HepG2 (cell line): Measurements from ENCODE around the gene MRPL27. TPM values are rescaled to one million over a fixed set of nuclear protein-coding genes. Genes with fewer than 3 reads are reported as not detected.

Source experiments
- ATAC-seq: fragments of 200-7000 bp; cut with Tn5 transposase; 3 replicates; pipeline ENCODE4 v1.9.1; 2020; ENCODE audit warnings: mild to moderate bottlenecking, moderate library complexity
- BruUV-seq: library from RNA; stranded (reverse); fragments of 400-500 nt; replicated peaks from 2 replicates; lab custom pipeline; 2021; lab: Mats Ljungman, UMichigan
- CTCF ChIA-PET: fragments of 300-600 bp; formaldehyde crosslinking; extraction: SDS; loops from one replicate; lab custom pipeline; 2021; ENCODE audit warnings: low total read pairs, inconsistent platforms, low intra/inter-chr PET ratio; lab: Yijun Ruan, JAX
- POLR2A ChIA-PET: fragments of 350-600 bp; sonication (Branson Sonifier 250); formaldehyde crosslinking; loops from one replicate; lab custom pipeline; 2020; ENCODE audit warnings: antibody characterized with exemption, inconsistent platforms; lab: Yijun Ruan, JAX
- DNase-seq: peaks from one replicate; pipeline ENCODE4 v3.0.0-alpha.2; 2015; ENCODE audit warnings: low spot score
- FAIRE-seq: peaks from 3 replicates; lab custom pipeline; 2011; peaks lifted over from hg19 to GRCh38; lab: Jason Lieb, UNC
- H2AFZ ChIP-seq: one replicate; pipeline ENCODE4 v1.6.1; 2011; ENCODE audit warnings: low read length, inconsistent platforms
- H3K27ac ChIP-seq: fragments of 300-600 bp; 3 replicates; pipeline ENCODE4 v1.8.0; 2011; ENCODE audit warnings: mixed run types, mild to moderate bottlenecking, mixed read lengths, low read length, inconsistent platforms; ENCODE audit not compliant: insufficient read depth; ENCODE audit errors: extremely low read length
- H3K27me3 ChIP-seq, 2 experiments: fragments of 200-600 bp in 1 of 2; 2 replicates in 1 of 2; 3 replicates in 1 of 2; pipeline versions ENCODE4 v1.6.0 to v1.8.0; 2011; ENCODE audit warnings: low read length in 2 of 2, mild to moderate bottlenecking in 2 of 2, moderate library complexity in 2 of 2, inconsistent platforms in 1 of 2; ENCODE audit not compliant: insufficient read depth in 2 of 2, control insufficient read depth in 1 of 2
- H3K36me3 ChIP-seq, 2 experiments: fragments of 200-600 bp in 1 of 2; replicated peaks in 1 of 2; 2 replicates in 1 of 2; 3 replicates in 1 of 2; pipeline versions ENCODE4 v1.5.1 to v1.8.0; 2011; ENCODE audit warnings: low read length in 2 of 2, inconsistent platforms in 1 of 2; ENCODE audit not compliant: insufficient read depth in 2 of 2, control insufficient read depth in 1 of 2
- H3K4me1 ChIP-seq: 2 replicates; pipeline ENCODE4 v1.5.1; 2012; ENCODE audit warnings: low read length, inconsistent platforms; ENCODE audit not compliant: insufficient read depth
- H3K4me2 ChIP-seq: 2 replicates; pipeline ENCODE4 v1.6.0; 2011; ENCODE audit warnings: low read depth, low read length, inconsistent platforms
- H3K4me3 ChIP-seq, 3 experiments: fragments of 200-600 bp in 1 of 3; sonication (generic), shearing (Covaris generic) in 1 of 3; replicated peaks in 1 of 3; 2 replicates each; pipeline ENCODE4 v1.5.1; 2011 to 2016; ENCODE audit warnings: low read length in 3 of 3, inconsistent platforms in 2 of 3, low read depth in 2 of 3, mild to moderate bottlenecking in 2 of 3, control low read depth in 1 of 3, mixed read lengths in 1 of 3; ENCODE audit not compliant: insufficient read depth in 1 of 3
- H3K79me2 ChIP-seq: one replicate; pipeline ENCODE4 v1.6.1; 2011; ENCODE audit warnings: low read length, inconsistent platforms; ENCODE audit not compliant: insufficient read depth
- H3K9ac ChIP-seq: 2 replicates; pipeline ENCODE4 v1.6.0; 2011; ENCODE audit warnings: mild to moderate bottlenecking, low read depth, low read length, inconsistent platforms; ENCODE audit not compliant: insufficient read depth
- H3K9me3 ChIP-seq: 2 replicates; pipeline ENCODE4 v1.5.1; 2012; ENCODE audit warnings: mild to moderate bottlenecking, low read length
- H4K20me1 ChIP-seq: 2 replicates; pipeline ENCODE4 v1.6.0; 2011; ENCODE audit warnings: inconsistent platforms, mild to moderate bottlenecking, low read length, moderate library complexity; ENCODE audit not compliant: insufficient read depth
- ARNT ChIP-seq: fragments of 450-650 bp; IDR thresholded peaks from 2 replicates; pipeline ENCODE4 v1.6.1; 2017
- ASH2L ChIP-seq: fragments of 300-600, 200-600 bp; sonication (generic); IDR thresholded peaks from 2 replicates; pipeline ENCODE4 v1.7.0; 2017; ENCODE audit warnings: low read depth, mild to moderate bottlenecking, moderate library complexity, mixed read lengths, low read length; ENCODE audit not compliant: insufficient read length
- CREB1 ChIP-seq, 2 experiments: fragments of 450-650 bp in 1 of 2; IDR thresholded peaks; 2 replicates each; pipeline ENCODE4 v1.6.1; 2016 to 2017; ENCODE audit warnings: control low read depth in 1 of 2, mild to moderate bottlenecking in 1 of 2, missing compliant biosample characterization in 1 of 2, missing genetic modification characterization in 1 of 2
- DNMT3B ChIP-seq: conservative IDR thresholded peaks from 2 replicates; pipeline ENCODE4 v1.6.1; 2016; ENCODE audit warnings: missing biosample characterization, control low read depth
- EED ChIP-seq: sonication (generic); formaldehyde crosslinking; IDR thresholded peaks from 2 replicates; pipeline ENCODE4 v1.5.0; 2020; ENCODE audit warnings: mild to moderate bottlenecking, missing genetic modification reagents
- FOXK2 ChIP-seq: fragments of 450-650 bp; IDR thresholded peaks from 2 replicates; pipeline ENCODE4 v1.6.1; 2016
- HMG20B ChIP-seq: conservative IDR thresholded peaks from 2 replicates; pipeline ENCODE4 v1.6.1; 2016; ENCODE audit warnings: missing genetic modification reagents, missing compliant biosample characterization
- NCOA2 ChIP-seq: sonication (generic); formaldehyde crosslinking; IDR thresholded peaks from 2 replicates; pipeline ENCODE4 v1.8.0; 2022; ENCODE audit warnings: inconsistent platforms
- NFE2 ChIP-seq: sonication (generic); formaldehyde crosslinking; IDR thresholded peaks from 2 replicates; pipeline ENCODE4 v1.4.0; 2020; ENCODE audit warnings: missing genetic modification reagents
- RFXANK ChIP-seq: IDR thresholded peaks from 2 replicates; pipeline ENCODE4 v1.6.1; 2016
- SP5 ChIP-seq: IDR thresholded peaks from 2 replicates; pipeline ENCODE4 v1.6.1; 2016; ENCODE audit warnings: low read depth, borderline replicate concordance
- ZNF446 ChIP-seq: sonication (generic); formaldehyde crosslinking; IDR thresholded peaks from 2 replicates; pipeline ENCODE4 v1.5.0; 2020; ENCODE audit warnings: mild to moderate bottlenecking, missing genetic modification reagents
- ZNF484 ChIP-seq: sonication (generic); formaldehyde crosslinking; IDR thresholded peaks from 2 replicates; pipeline ENCODE4 v1.5.1; 2020; ENCODE audit warnings: mild to moderate bottlenecking, low read depth, missing genetic modification reagents, borderline replicate concordance
- ZNF629 ChIP-seq: sonication (generic); formaldehyde crosslinking; conservative IDR thresholded peaks from 2 replicates; pipeline ENCODE4 v1.5.0; 2020; ENCODE audit warnings: missing genetic modification reagents
- WGBS: methylation state at CpG from one replicate; pipeline ENCODE4 v1.1.6; 2017; ENCODE audit warnings: low lambda C conversion rate; 5-methylcytosine and 5-hydroxymethylcytosine counted together
- in situ Hi-C: cut with HindIII; loops from 2 replicates; pipeline ENCODE4 v1.10.0; 2017; ENCODE audit warnings: low pct_unique_long_range_greater_than_20kb; ENCODE audit not compliant: extremely low pct_ligation_motif_present
- intact Hi-C: fragments of 100-400 bp; cut with micrococcal nuclease; formaldehyde crosslinking; loops from one replicate; pipeline ENCODE4 v1.10.0; 2022; ENCODE audit not compliant: unreplicated experiment
- polyA plus RNA-seq, 8 experiments: library from polyadenylated mRNA; depleted of rRNA in 3 of 8; stranded (reverse) in 7 of 8; unstranded in 1 of 8; fragments of >200 nt; fragmentation: Illumina TruSeq in 4 of 8; extraction: Trizol in 4 of 8; gene quantifications; 2 replicates each; pipeline versions ENCODE4 v1.2.1 to v1.2.3, GENCODE V29; 2011 to 2016; ENCODE audit warnings: low read depth in 4 of 8, missing spikeins in 1 of 8, mixed read lengths in 1 of 8; ENCODE audit not compliant: insufficient read depth in 1 of 8
- total RNA-seq, 5 experiments: library from RNA; depleted of rRNA; stranded (reverse); fragments of >200 nt; fragmentation: Illumina TruSeq; extraction: Trizol; gene quantifications; 2 replicates each; pipeline ENCODE4 v1.2.3, GENCODE V29; 2016; ENCODE audit warnings: low read depth in 1 of 5
- TF ChIP-seq, protein P1 (sequence below): sonication (generic); formaldehyde crosslinking; IDR thresholded peaks from 2 replicates; pipeline ENCODE4 v1.4.0; 2020; ENCODE audit warnings: mild to moderate bottlenecking, missing genetic modification reagents
- TF ChIP-seq, protein P2 (sequence below): sonication (generic); formaldehyde crosslinking; IDR thresholded peaks from 2 replicates; pipeline ENCODE4 v1.5.0; 2020; ENCODE audit warnings: missing genetic modification reagents, mild to moderate bottlenecking, borderline replicate concordance
- TF ChIP-seq, protein P3 (sequence below): sonication (generic); formaldehyde crosslinking; IDR thresholded peaks from 2 replicates; pipeline ENCODE4 v1.4.0; 2020; ENCODE audit warnings: missing genetic modification reagents, borderline replicate concordance
- TF ChIP-seq, protein P4 (sequence below): sonication (generic); formaldehyde crosslinking; IDR thresholded peaks from 2 replicates; pipeline ENCODE4 v1.5.1; 2020; ENCODE audit warnings: mild to moderate bottlenecking, missing genetic modification reagents, moderate library complexity

MRPL27 gene
- total and polyA plus RNA-seq, 2 of the 13 experiments (the other 11 are each of a cell fraction or from before 2014, with no cell fraction given), result 137 to 217 TPM

DNA sequence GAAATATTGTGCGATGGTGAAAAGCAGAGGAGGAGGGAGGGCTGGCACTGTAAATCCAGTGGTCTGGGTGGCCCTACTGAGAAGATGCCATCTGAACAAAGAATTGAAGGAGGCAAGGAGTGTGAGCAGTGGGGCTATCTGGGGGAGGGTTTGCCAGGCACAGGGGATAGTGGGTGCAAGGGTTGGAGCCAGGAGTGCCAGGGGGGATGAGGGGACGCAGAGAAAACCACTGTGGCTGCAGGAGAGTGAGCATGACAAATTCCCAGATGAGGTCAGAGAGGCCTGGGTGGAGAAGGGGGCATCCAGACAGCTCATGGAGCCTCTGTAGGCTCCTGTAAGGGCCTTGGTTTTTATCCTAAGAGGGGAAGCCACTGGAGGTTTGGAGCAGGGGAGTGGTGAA lies 22.3 kb downstream of the MRPL27 start:
- WGBS, result 98% methylated on average over 2 of the region's 2 CpGs
- peaks cover 12% of the 10 kb centered on the region for H3K79me2 ChIP-seq
- FAIRE-seq (no peak), DNase-seq (no peak), ATAC-seq (no peak)
- H3K4me1 ChIP-seq, result peaks cover 16% of the 10 kb centered on the region
- no peak overlapping the region for H3K4me3 ChIP-seq
- ChIA-PET POLR2A (no interaction called here), CTCF (no interaction called here)
- H4K20me1 ChIP-seq, result no peaks in the 10 kb centered on the region
- H3K4me2 ChIP-seq, result no peak overlapping the region
- in situ Hi-C loops (no loop called here), intact Hi-C loops (no loop called here)
- H3K9ac ChIP-seq, result no peak overlapping the region
- H3K9me3 ChIP-seq, result no peaks in the 10 kb centered on the region
- H3K36me3 ChIP-seq, result peaks cover 16 to 24% of the 10 kb centered on the region in 2 experiments; a peak in 4 of 5 replicates
- BruUV-seq, result no TSS peak
- H3K27me3 ChIP-seq, result no peaks in the 10 kb centered on the region; a peak in 1 of 5 replicates
- H2AFZ ChIP-seq, result no peak overlapping the region
- no peak overlapping the region for H3K27ac ChIP-seq
- TF ChIP-seq RFXANK (CRISPR knock-in tag) (no peak), ZNF629 (CRISPR knock-in tag) (no peak), CREB1 (IDR thresholded peaks at IDR 0.05) (no peak), CREB1 (CRISPR knock-in tag; IDR thresholded peaks at IDR 0.05) (no peak), DNMT3B (no peak), NCOA2 (CRISPR knock-in tag) (no peak), ASH2L (no peak), NFE2 (CRISPR knock-in tag) (no peak), HMG20B (no peak), ZNF446 (CRISPR knock-in tag) (no peak), SP5 (CRISPR knock-in tag) (no peak), FOXK2 (no peak), ARNT (no peak), ZNF484 (CRISPR knock-in tag) (no peak), EED (CRISPR knock-in tag) (no peak)
- TF ChIP-seq, protein P1, sequence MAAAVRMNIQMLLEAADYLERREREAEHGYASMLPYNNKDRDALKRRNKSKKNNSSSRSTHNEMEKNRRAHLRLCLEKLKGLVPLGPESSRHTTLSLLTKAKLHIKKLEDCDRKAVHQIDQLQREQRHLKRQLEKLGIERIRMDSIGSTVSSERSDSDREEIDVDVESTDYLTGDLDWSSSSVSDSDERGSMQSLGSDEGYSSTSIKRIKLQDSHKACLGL (CRISPR knock-in tag), result no peak
- TF ChIP-seq, protein P2, sequence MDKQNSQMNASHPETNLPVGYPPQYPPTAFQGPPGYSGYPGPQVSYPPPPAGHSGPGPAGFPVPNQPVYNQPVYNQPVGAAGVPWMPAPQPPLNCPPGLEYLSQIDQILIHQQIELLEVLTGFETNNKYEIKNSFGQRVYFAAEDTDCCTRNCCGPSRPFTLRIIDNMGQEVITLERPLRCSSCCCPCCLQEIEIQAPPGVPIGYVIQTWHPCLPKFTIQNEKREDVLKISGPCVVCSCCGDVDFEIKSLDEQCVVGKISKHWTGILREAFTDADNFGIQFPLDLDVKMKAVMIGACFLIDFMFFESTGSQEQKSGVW (CRISPR knock-in tag), result no peak
- TF ChIP-seq, protein P3, sequence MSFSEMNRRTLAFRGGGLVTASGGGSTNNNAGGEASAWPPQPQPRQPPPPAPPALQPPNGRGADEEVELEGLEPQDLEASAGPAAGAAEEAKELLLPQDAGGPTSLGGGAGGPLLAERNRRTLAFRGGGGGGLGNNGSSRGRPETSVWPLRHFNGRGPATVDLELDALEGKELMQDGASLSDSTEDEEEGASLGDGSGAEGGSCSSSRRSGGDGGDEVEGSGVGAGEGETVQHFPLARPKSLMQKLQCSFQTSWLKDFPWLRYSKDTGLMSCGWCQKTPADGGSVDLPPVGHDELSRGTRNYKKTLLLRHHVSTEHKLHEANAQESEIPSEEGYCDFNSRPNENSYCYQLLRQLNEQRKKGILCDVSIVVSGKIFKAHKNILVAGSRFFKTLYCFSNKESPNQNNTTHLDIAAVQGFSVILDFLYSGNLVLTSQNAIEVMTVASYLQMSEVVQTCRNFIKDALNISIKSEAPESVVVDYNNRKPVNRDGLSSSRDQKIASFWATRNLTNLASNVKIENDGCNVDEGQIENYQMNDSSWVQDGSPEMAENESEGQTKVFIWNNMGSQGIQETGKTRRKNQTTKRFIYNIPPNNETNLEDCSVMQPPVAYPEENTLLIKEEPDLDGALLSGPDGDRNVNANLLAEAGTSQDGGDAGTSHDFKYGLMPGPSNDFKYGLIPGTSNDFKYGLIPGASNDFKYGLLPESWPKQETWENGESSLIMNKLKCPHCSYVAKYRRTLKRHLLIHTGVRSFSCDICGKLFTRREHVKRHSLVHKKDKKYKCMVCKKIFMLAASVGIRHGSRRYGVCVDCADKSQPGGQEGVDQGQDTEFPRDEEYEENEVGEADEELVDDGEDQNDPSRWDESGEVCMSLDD (CRISPR knock-in tag), result no peak
- TF ChIP-seq, protein P4, sequence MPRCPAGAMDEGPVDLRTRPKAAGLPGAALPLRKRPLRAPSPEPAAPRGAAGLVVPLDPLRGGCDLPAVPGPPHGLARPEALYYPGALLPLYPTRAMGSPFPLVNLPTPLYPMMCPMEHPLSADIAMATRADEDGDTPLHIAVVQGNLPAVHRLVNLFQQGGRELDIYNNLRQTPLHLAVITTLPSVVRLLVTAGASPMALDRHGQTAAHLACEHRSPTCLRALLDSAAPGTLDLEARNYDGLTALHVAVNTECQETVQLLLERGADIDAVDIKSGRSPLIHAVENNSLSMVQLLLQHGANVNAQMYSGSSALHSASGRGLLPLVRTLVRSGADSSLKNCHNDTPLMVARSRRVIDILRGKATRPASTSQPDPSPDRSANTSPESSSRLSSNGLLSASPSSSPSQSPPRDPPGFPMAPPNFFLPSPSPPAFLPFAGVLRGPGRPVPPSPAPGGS (CRISPR knock-in tag), result no peak
